H1 (cell line): ENCODE data around the gene ZNF500.

ENCODE experiments used
- CTCF ChIP-seq, 3 experiments: IDR thresholded peaks; 1 replicate in 2 of 3; 2 replicates in 1 of 3; pipeline versions ENCODE4 v1.5.1 to v1.6.1; 2011; ENCODE audit warnings: low read length in 3 of 3, mild to moderate bottlenecking in 3 of 3, inconsistent platforms in 2 of 3, low read depth in 1 of 3, moderate library complexity in 1 of 3; ENCODE audit not compliant: insufficient read depth in 1 of 3; ENCODE audit errors: control extremely low read depth in 1 of 3
- EP300 ChIP-seq, 2 experiments: IDR thresholded peaks; 1 replicate in 1 of 2; 2 replicates in 1 of 2; pipeline ENCODE4 v1.6.1; 2011 to 2012; ENCODE audit warnings: low read depth in 2 of 2, low read length in 2 of 2, mild to moderate bottlenecking in 2 of 2, borderline replicate concordance in 1 of 2, inconsistent platforms in 1 of 2, moderate library complexity in 1 of 2
- RAD21 ChIP-seq, 2 experiments: IDR thresholded peaks in 1 of 2; conservative IDR thresholded peaks in 1 of 2; 2 replicates each; pipeline ENCODE4 v1.6.1; 2011; ENCODE audit warnings: low read depth in 2 of 2, low read length in 2 of 2, improper control_type of control experiment in 1 of 2, inconsistent platforms in 1 of 2, mild to moderate bottlenecking in 1 of 2, moderate library complexity in 1 of 2
- SRF ChIP-seq: IDR thresholded peaks from 2 replicates; pipeline ENCODE4 v1.6.1; 2011; ENCODE audit warnings: mild to moderate bottlenecking, low read depth, low read length, moderate library complexity
- TEAD4 ChIP-seq: IDR thresholded peaks from 2 replicates; pipeline ENCODE4 v1.6.1; 2012; ENCODE audit warnings: low read depth, low read length, inconsistent platforms, mixed read lengths
- ZNF274 ChIP-seq: IDR thresholded peaks from 2 replicates; pipeline ENCODE4 v1.7.0; 2012; ENCODE audit warnings: low read length, borderline replicate concordance; ENCODE audit errors: extremely low read depth

DNA sequence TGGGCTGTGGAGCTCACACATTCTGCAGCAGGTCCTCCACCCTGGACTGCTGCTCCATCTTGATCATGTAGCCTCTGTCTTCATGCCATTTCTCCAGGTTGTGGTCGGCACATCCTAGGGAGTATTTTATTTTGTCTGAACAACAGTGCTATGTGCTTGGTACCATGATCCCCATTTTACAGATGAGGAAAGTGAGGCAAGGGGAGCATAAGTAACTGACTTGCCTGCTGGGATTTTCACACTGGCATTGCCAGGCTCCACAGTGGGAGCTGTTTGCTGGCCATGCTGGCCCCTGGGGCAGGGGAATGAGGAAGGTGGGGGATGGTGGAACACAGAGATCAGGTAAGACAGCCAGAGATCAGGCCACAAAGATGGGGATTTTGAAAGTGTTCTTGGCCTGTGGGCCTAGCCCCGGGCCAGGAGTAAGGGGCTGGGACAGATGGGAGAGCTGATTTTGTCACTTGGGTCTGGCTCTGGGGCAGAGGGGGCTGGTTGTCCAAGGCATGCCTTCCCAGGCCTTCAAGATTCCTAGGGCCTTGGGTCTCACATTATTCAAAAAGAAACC lies 9.3 kb upstream of the ZNF500 start:
- no peak for TF ChIP-seq EP300 (IDR thresholded peaks at IDR 0.05; ENCODE audit: borderline replicate concordance in 1 of 2, low read depth in 2 of 2, low read length in 2 of 2)
- no peak for TF ChIP-seq SRF
- no peak for TF ChIP-seq TEAD4
- no peak for TF ChIP-seq CTCF (IDR thresholded peaks at IDR 0.05; ENCODE audit: control extremely low read depth in 1 of 3, insufficient read depth in 1 of 3, low read depth in 1 of 3, low read length in 3 of 3)
- TF ChIP-seq RAD21 (IDR thresholded peaks at IDR 0.05 in 1 of 2, conservative IDR thresholded peaks at IDR 0.05 in 1 of 2; ENCODE audit: low read depth in 2 of 2, low read length in 2 of 2): no peak
- TF ChIP-seq ZNF274: no peak
